ENCODE data around the gene CCDC83.

- TF ChIP-seq CTCF (IDR thresholded peaks at IDR 0.05; ENCODE audit: low read depth, low read length) (no peak), POLR2A (IDR thresholded peaks at IDR 0.05; ENCODE audit: extremely low read depth, insufficient read length) (no peak)
- TF ChIP-seq, protein P1, sequence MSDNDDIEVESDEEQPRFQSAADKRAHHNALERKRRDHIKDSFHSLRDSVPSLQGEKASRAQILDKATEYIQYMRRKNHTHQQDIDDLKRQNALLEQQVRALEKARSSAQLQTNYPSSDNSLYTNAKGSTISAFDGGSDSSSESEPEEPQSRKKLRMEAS (IDR thresholded peaks at IDR 0.05; ENCODE audit: low read depth, low read length): no peak
Observed at GRCh38 chr11:85825616-85826015, 29.6 kb upstream of the CCDC83 start.
